ENCODE results near the gene PCCA.

DNA sequence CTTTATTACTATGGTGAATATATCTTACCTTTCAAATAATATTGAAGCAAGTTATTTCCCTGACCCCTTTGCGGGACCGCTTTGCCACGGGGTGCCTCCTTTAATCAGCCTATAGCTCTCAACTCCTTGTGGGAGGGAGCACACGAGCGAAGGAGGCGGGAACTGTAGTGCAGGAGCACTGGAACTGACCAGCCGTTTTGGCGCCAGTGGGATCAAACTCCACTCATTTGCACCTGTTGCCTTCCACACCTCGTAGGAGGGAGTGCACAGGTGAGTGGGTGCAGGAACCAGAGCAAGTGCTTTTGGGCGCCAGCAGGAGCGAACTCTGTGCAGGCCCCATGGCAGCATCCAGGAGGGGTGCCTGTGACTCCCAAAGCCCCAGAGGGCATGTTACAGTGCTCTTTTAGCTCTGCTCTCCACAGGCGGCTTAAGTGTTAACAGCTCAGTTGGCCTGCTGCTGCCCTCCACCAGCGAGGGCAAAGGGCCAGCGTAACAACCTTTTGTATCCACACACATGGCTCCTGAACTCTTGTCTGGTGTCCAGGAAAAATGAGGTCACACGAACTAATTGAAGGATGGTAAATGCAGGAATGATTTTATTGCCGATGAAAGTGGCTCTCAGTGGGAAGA, 292.8 kb downstream of the PCCA start:
- TF ChIP-seq HDGF (IDR thresholded peaks at IDR 0.05; ENCODE audit: borderline replicate concordance): no peak
- TF ChIP-seq SP1 (IDR thresholded peaks at IDR 0.05): no peak
- TF ChIP-seq ZNF384 (IDR thresholded peaks at IDR 0.05): no peak
- no peak for TF ChIP-seq LEF1 (IDR thresholded peaks at IDR 0.05; ENCODE audit: borderline replicate concordance)
- TF ChIP-seq TARDBP (IDR thresholded peaks at IDR 0.05): no peak
- no peak for TF ChIP-seq ELF4 (IDR thresholded peaks at IDR 0.05)
- no peak for TF ChIP-seq L3MBTL2 (conservative IDR thresholded peaks at IDR 0.05)
- TF ChIP-seq FOXM1 (IDR thresholded peaks at IDR 0.05; ENCODE audit: borderline replicate concordance): no peak
- TF ChIP-seq, protein P1, sequence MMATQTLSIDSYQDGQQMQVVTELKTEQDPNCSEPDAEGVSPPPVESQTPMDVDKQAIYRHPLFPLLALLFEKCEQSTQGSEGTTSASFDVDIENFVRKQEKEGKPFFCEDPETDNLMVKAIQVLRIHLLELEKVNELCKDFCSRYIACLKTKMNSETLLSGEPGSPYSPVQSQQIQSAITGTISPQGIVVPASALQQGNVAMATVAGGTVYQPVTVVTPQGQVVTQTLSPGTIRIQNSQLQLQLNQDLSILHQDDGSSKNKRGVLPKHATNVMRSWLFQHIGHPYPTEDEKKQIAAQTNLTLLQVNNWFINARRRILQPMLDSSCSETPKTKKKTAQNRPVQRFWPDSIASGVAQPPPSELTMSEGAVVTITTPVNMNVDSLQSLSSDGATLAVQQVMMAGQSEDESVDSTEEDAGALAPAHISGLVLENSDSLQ (IDR thresholded peaks at IDR 0.05): no peak
- no peak for TF ChIP-seq FOXA1 (IDR thresholded peaks at IDR 0.05)
